Neural cell (in vitro differentiated cells): Measurements from ENCODE around the gene TPGS1. TPM values are rescaled to one million over a fixed set of nuclear protein-coding genes. Genes with fewer than 3 reads are reported as not detected.

Source experiments
- H2AFZ ChIP-seq: fragments of 200-600, 300-800 bp; sonication (generic), shearing (Covaris generic); 2 replicates; pipeline ENCODE4 v1.6.0; 2014; ENCODE audit warnings: low read depth, mild to moderate bottlenecking, antibody characterized with exemption, low read length, moderate library complexity
- H3F3A ChIP-seq: fragments of 200-600 bp; shearing (Covaris generic); 2 replicates; pipeline ENCODE4 v1.6.1; 2016; ENCODE audit warnings: mild to moderate bottlenecking, moderate library complexity, mixed read lengths, antibody characterized with exemption, low read length; ENCODE audit not compliant: insufficient read depth, poor library complexity, severe bottlenecking
- H3K27ac ChIP-seq: fragments of 200-600, 300-800 bp; sonication (generic), shearing (Covaris generic); 2 replicates; pipeline ENCODE4 v1.5.1; 2014; ENCODE audit warnings: mild to moderate bottlenecking, low read length, moderate library complexity
- H3K27me3 ChIP-seq: fragments of 300-800, 200-600 bp; sonication (generic), shearing (Covaris generic); 2 replicates; pipeline ENCODE4 v1.6.0; 2014; ENCODE audit warnings: mild to moderate bottlenecking, low read depth, low read length, moderate library complexity; ENCODE audit not compliant: insufficient read depth
- H3K36me3 ChIP-seq: fragments of 300-800, 200-600 bp; sonication (generic), shearing (Covaris generic); 2 replicates; pipeline ENCODE4 v1.5.1; 2014; ENCODE audit warnings: mild to moderate bottlenecking, antibody characterized with exemption, low read length, moderate library complexity; ENCODE audit not compliant: insufficient read depth
- H3K4me2 ChIP-seq: fragments of 300-800, 200-600 bp; sonication (generic), shearing (Covaris generic); 2 replicates; pipeline ENCODE4 v1.6.0; 2014; ENCODE audit warnings: mild to moderate bottlenecking, low read length
- H3K4me3 ChIP-seq: fragments of 300-800, 200-600 bp; sonication (generic), shearing (Covaris generic); 2 replicates; pipeline ENCODE4 v1.5.1; 2014; ENCODE audit warnings: mild to moderate bottlenecking, low read length, moderate library complexity
- H3K79me2 ChIP-seq: fragments of 200-600 bp; shearing (Covaris generic); replicated peaks from 2 replicates; pipeline ENCODE4 v1.6.0; 2014; ENCODE audit warnings: mild to moderate bottlenecking, low read length, moderate library complexity; ENCODE audit not compliant: insufficient read depth
- H3K9ac ChIP-seq: fragments of 300-800, 200-600 bp; sonication (generic), shearing (Covaris generic); 2 replicates; pipeline ENCODE4 v1.6.1; 2016; ENCODE audit warnings: mild to moderate bottlenecking, low read length, mixed read lengths
- H3K9me2 ChIP-seq: fragments of 200-600 bp; shearing (Covaris generic); 2 replicates; pipeline ENCODE4 v1.6.1; 2016; ENCODE audit warnings: mild to moderate bottlenecking, low read length, mixed read lengths; ENCODE audit not compliant: insufficient read depth
- H3K9me3 ChIP-seq: fragments of 200-600, 300-800 bp; sonication (generic), shearing (Covaris generic); 2 replicates; pipeline ENCODE4 v1.6.1; 2016; ENCODE audit warnings: mild to moderate bottlenecking, mixed run types, low read length, moderate library complexity, mixed read lengths
- H4K20me1 ChIP-seq: fragments of 200-600 bp; shearing (Covaris generic); 2 replicates; pipeline ENCODE4 v1.6.1; 2016; ENCODE audit warnings: mild to moderate bottlenecking, mixed run types; ENCODE audit not compliant: insufficient read depth
- CTCF ChIP-seq: fragments of 450-650 bp; IDR thresholded peaks from 2 replicates; pipeline ENCODE4 v1.5.1; 2014; ENCODE audit warnings: antibody characterized with exemption, mild to moderate bottlenecking, moderate library complexity; ENCODE audit not compliant: poor library complexity, severe bottlenecking
- EP300 ChIP-seq: fragments of 450-650 bp; conservative IDR thresholded peaks from 2 replicates; pipeline ENCODE4 v1.6.1; 2014; ENCODE audit warnings: antibody characterized with exemption, mild to moderate bottlenecking, moderate library complexity; ENCODE audit not compliant: poor library complexity, severe bottlenecking
- EZH2 ChIP-seq: fragments of 200-600, 300-800 bp; shearing (Covaris generic), sonication (generic); IDR thresholded peaks from 2 replicates; pipeline ENCODE4 v1.6.1; 2014; ENCODE audit warnings: antibody characterized with exemption, low read length, borderline replicate concordance, mild to moderate bottlenecking; ENCODE audit not compliant: insufficient read depth, poor library complexity, severe bottlenecking
- MXI1 ChIP-seq: fragments of 450-650 bp; conservative IDR thresholded peaks from 2 replicates; pipeline ENCODE4 v1.6.1; 2014; ENCODE audit warnings: antibody characterized with exemption, mild to moderate bottlenecking; ENCODE audit not compliant: poor library complexity, severe bottlenecking
- POLR2AphosphoS5 ChIP-seq: IDR thresholded peaks from 2 replicates; pipeline ENCODE4 v1.6.1; 2012
- RAD21 ChIP-seq: fragments of 450-650 bp; conservative IDR thresholded peaks from 2 replicates; pipeline ENCODE4 v1.6.1; 2014; ENCODE audit warnings: antibody characterized with exemption, mild to moderate bottlenecking, moderate library complexity
- SMC3 ChIP-seq: fragments of 450-650 bp; conservative IDR thresholded peaks from 2 replicates; pipeline ENCODE4 v1.6.1; 2014; ENCODE audit warnings: antibody characterized with exemption, mild to moderate bottlenecking, moderate library complexity; ENCODE audit not compliant: poor library complexity
- TAF1 ChIP-seq: IDR thresholded peaks from 2 replicates; pipeline ENCODE4 v1.6.1; 2012; ENCODE audit warnings: low read depth
- polyA plus RNA-seq: library from polyadenylated mRNA; depleted of rRNA; stranded (reverse); fragments of >200 nt; gene quantifications from 2 replicates; pipeline ENCODE4 v1.2.3, GENCODE V29; 2014
- TF ChIP-seq, protein P1 (sequence below): IDR thresholded peaks from 2 replicates; pipeline ENCODE4 v1.6.1; 2012; ENCODE audit warnings: borderline replicate concordance

TPGS1 gene
- polyA plus RNA-seq, 1 donor from 2014 or later: 79.6 TPM

DNA sequence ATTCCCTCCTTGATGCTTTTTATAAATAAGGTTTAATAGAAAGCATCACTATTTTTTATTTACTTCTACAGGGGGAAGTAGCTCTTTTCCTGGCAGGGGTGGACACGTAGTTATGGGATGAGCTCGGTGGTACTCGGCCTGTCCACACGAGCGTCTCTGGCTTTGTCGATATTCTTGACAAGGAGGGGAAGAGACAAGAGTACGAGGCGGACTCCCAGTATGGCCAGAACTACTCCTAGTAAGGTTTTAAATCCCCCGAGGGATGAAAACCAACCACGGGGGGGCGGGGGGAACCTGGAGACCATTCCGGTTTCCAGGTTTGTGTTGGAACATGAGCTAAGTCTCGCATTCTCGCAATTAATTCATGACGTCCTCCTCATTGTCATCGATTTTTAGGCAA lies 59.5 kb downstream of the TPGS1 start:
- no peak overlapping the region for H3K9ac ChIP-seq
- no peaks in the 10 kb centered on the region for H3K79me2 ChIP-seq
- H3F3A ChIP-seq: no peaks in the 10 kb centered on the region
- H3K4me2 ChIP-seq: no peak overlapping the region
- H4K20me1 ChIP-seq: no peaks in the 10 kb centered on the region
- no peaks in the 10 kb centered on the region for H3K9me3 ChIP-seq
- H3K27me3 ChIP-seq: no peaks in the 10 kb centered on the region
- no peaks in the 10 kb centered on the region for H3K36me3 ChIP-seq
- H2AFZ ChIP-seq: no peak overlapping the region
- no peaks in the 10 kb centered on the region for H3K9me2 ChIP-seq
- no peak overlapping the region for H3K27ac ChIP-seq
- TF ChIP-seq EZH2 (no peak), SMC3 (no peak), RAD21 (no peak), POLR2AphosphoS5 (no peak), EP300 (no peak), MXI1 (no peak), TAF1 (no peak), CTCF (no peak)
- TF ChIP-seq, protein P1, sequence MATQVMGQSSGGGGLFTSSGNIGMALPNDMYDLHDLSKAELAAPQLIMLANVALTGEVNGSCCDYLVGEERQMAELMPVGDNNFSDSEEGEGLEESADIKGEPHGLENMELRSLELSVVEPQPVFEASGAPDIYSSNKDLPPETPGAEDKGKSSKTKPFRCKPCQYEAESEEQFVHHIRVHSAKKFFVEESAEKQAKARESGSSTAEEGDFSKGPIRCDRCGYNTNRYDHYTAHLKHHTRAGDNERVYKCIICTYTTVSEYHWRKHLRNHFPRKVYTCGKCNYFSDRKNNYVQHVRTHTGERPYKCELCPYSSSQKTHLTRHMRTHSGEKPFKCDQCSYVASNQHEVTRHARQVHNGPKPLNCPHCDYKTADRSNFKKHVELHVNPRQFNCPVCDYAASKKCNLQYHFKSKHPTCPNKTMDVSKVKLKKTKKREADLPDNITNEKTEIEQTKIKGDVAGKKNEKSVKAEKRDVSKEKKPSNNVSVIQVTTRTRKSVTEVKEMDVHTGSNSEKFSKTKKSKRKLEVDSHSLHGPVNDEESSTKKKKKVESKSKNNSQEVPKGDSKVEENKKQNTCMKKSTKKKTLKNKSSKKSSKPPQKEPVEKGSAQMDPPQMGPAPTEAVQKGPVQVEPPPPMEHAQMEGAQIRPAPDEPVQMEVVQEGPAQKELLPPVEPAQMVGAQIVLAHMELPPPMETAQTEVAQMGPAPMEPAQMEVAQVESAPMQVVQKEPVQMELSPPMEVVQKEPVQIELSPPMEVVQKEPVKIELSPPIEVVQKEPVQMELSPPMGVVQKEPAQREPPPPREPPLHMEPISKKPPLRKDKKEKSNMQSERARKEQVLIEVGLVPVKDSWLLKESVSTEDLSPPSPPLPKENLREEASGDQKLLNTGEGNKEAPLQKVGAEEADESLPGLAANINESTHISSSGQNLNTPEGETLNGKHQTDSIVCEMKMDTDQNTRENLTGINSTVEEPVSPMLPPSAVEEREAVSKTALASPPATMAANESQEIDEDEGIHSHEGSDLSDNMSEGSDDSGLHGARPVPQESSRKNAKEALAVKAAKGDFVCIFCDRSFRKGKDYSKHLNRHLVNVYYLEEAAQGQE: no peak
- H3K4me3 ChIP-seq: no peak overlapping the region

GRCh38 chr19:567296-567900 lies 60.1 kb downstream of the TPGS1 start:
- H3K27me3 ChIP-seq: no peaks in the 10 kb centered on the region
- no peaks in the 10 kb centered on the region for H3F3A ChIP-seq
- no peak overlapping the region for H3K9ac ChIP-seq
- TF ChIP-seq CTCF (no peak), SMC3 (no peak), POLR2AphosphoS5 (no peak), EZH2 (no peak), MXI1 (no peak)
- H3K9me3 ChIP-seq: no peaks in the 10 kb centered on the region
- H4K20me1 ChIP-seq: no peaks in the 10 kb centered on the region
- no peaks in the 10 kb centered on the region for H3K79me2 ChIP-seq
- no peak overlapping the region for H2AFZ ChIP-seq
- H3K4me2 ChIP-seq: no peak overlapping the region
- no peak overlapping the region for H3K4me3 ChIP-seq
- H3K27ac ChIP-seq: no peak overlapping the region
- no peaks in the 10 kb centered on the region for H3K9me2 ChIP-seq
- no peaks in the 10 kb centered on the region for H3K36me3 ChIP-seq

Other genes starting within 250 kb of the TPGS1 start
- 2.1 and 2.8 TPM in 2 replicates for gene PLPP2, start 216.1 kb upstream of the TPGS1 start, polyA plus RNA-seq
- gene MIER2, start 162.7 kb upstream of the TPGS1 start, polyA plus RNA-seq: 13.9 and 16.0 TPM in 2 replicates
- 21.4 and 22.8 TPM in 2 replicates for gene C2CD4C, start 98.3 kb upstream of the TPGS1 start, polyA plus RNA-seq
- gene SHC2, start 46.5 kb upstream of the TPGS1 start, polyA plus RNA-seq: 75.8 and 81.2 TPM in 2 replicates
- 0.22 and 1.0 TPM in 2 replicates for gene MADCAM1, start 11.0 kb upstream of the TPGS1 start, polyA plus RNA-seq
- gene CDC34, start 24.3 kb downstream of the TPGS1 start, polyA plus RNA-seq: 155 and 172 TPM in 2 replicates
- gene GZMM, start 36.6 kb downstream of the TPGS1 start, polyA plus RNA-seq: 0.38 and 0.72 TPM in 2 replicates
- gene BSG, start 65.1 kb downstream of the TPGS1 start, polyA plus RNA-seq: 209 and 214 TPM in 2 replicates
- gene HCN2, start 82.4 kb downstream of the TPGS1 start, polyA plus RNA-seq: 4.7 and 6.4 TPM in 2 replicates
- 28.3 TPM in 2 replicates for gene POLRMT, start 126.0 kb downstream of the TPGS1 start, polyA plus RNA-seq
- gene FGF22, start 132.4 kb downstream of the TPGS1 start, polyA plus RNA-seq: 0.48 TPM in 1 of 2 replicates, not detected in the other
- gene RNF126, start 155.7 kb downstream of the TPGS1 start, polyA plus RNA-seq: 33.7 and 44.8 TPM in 2 replicates
- gene FSTL3, start 168.9 kb downstream of the TPGS1 start, polyA plus RNA-seq: 3.1 and 6.6 TPM in 2 replicates
- not detected in 2 replicates for gene PRSS57, start 188.0 kb downstream of the TPGS1 start, polyA plus RNA-seq
- 74.8 and 87.3 TPM in 2 replicates for gene PALM, start 201.4 kb downstream of the TPGS1 start, polyA plus RNA-seq
- 0.24 and 0.98 TPM in 2 replicates for gene MISP, start 243.6 kb downstream of the TPGS1 start, polyA plus RNA-seq